IMR-90 (cell line): Measurements from ENCODE around the gene CMA1. TPM values are rescaled to one million over a fixed set of nuclear protein-coding genes. Genes with fewer than 3 reads are reported as not detected.

Source experiments
- ATAC-seq: fragments of 200-7000 bp; cut with Tn5 transposase; 2 replicates; pipeline ENCODE4 v1.9.1; 2020; ENCODE audit warnings: low read depth, mild to moderate bottlenecking, moderate library complexity
- BruUV-seq: library from RNA; stranded (reverse); fragments of 400-500 nt; replicated peaks from 2 replicates; lab custom pipeline; 2021; lab: Mats Ljungman, UMichigan
- CTCF ChIA-PET: fragments of 300-600 bp; formaldehyde crosslinking; extraction: SDS; loops from one replicate; lab custom pipeline; 2021; ENCODE audit warnings: antibody characterized with exemption; lab: Yijun Ruan, JAX
- POLR2A ChIA-PET: fragments of 300-600 bp; sonication (Branson Sonifier 250); formaldehyde crosslinking; loops from one replicate; lab custom pipeline; 2022; ENCODE audit warnings: antibody characterized with exemption; ENCODE audit not compliant: unreplicated experiment; lab: Charles Lee
- DNase-seq: peaks from one replicate; pipeline ENCODE4 v3.0.0; 2013
- H2AFZ ChIP-seq: replicated peaks from 2 replicates; pipeline ENCODE3; 2013; ENCODE audit warnings: low read length, mild to moderate bottlenecking; ENCODE audit not compliant: poor library complexity
- H2AK5ac ChIP-seq: 2 replicates; pipeline ENCODE4 v1.6.1; 2013; ENCODE audit warnings: low read depth, low read length, inconsistent platforms
- H2AK9ac ChIP-seq: replicated peaks from 2 replicates; pipeline ENCODE3; 2013; ENCODE audit warnings: mild to moderate bottlenecking, low read depth, low read length, moderate library complexity; ENCODE audit not compliant: poor library complexity
- H2BK120ac ChIP-seq: 2 replicates; pipeline ENCODE4 v1.6.1; 2013; ENCODE audit warnings: low read depth, low read length, inconsistent platforms
- H2BK15ac ChIP-seq: 3 replicates; pipeline ENCODE4 v1.6.1; 2013; ENCODE audit warnings: low read depth, low read length, inconsistent platforms
- H2BK20ac ChIP-seq: 2 replicates; pipeline ENCODE4 v1.6.1; 2013; ENCODE audit warnings: low read depth, mild to moderate bottlenecking, inconsistent platforms, low read length, moderate library complexity
- H2BK5ac ChIP-seq: 2 replicates; pipeline ENCODE4 v1.6.1; 2013; ENCODE audit warnings: mild to moderate bottlenecking, low read depth, low read length, inconsistent platforms; ENCODE audit not compliant: poor library complexity, severe bottlenecking
- H3K14ac ChIP-seq: replicated peaks from 2 replicates; pipeline ENCODE4 v1.6.1; 2013; ENCODE audit warnings: low read depth, low read length, inconsistent platforms
- H3K18ac ChIP-seq: 2 replicates; pipeline ENCODE4 v1.6.1; 2013; ENCODE audit warnings: low read depth, low read length, control low read depth
- H3K23ac ChIP-seq: 2 replicates; pipeline ENCODE4 v1.6.1; 2013; ENCODE audit warnings: low read depth, low read length, inconsistent platforms
- H3K27ac ChIP-seq: 2 replicates; pipeline ENCODE4 v1.5.1; 2013; ENCODE audit warnings: mild to moderate bottlenecking, control low read depth, low read length; ENCODE audit not compliant: insufficient read depth
- H3K27me3 ChIP-seq: 2 replicates; pipeline ENCODE4 v1.6.1; 2013; ENCODE audit warnings: low read length; ENCODE audit not compliant: control insufficient read depth, insufficient read depth
- H3K36me3 ChIP-seq: 2 replicates; pipeline ENCODE4 v1.6.1; 2013; ENCODE audit warnings: low read length, mixed read lengths; ENCODE audit not compliant: control insufficient read depth, insufficient read depth
- H3K4ac ChIP-seq: 2 replicates; pipeline ENCODE4 v1.6.1; 2013; ENCODE audit warnings: low read depth, low read length, inconsistent platforms
- H3K4me1 ChIP-seq: 2 replicates; pipeline ENCODE4 v1.6.1; 2013; ENCODE audit warnings: low read length, mixed read lengths; ENCODE audit not compliant: control insufficient read depth, insufficient read depth
- H3K4me2 ChIP-seq: 2 replicates; pipeline ENCODE4 v1.6.1; 2013; ENCODE audit warnings: low read depth, mild to moderate bottlenecking, control low read depth, low read length, moderate library complexity
- H3K4me3 ChIP-seq: 2 replicates; pipeline ENCODE4 v1.5.1; 2013; ENCODE audit warnings: low read depth, mild to moderate bottlenecking, control low read depth, low read length, moderate library complexity; ENCODE audit not compliant: insufficient read depth
- H3K56ac ChIP-seq: 2 replicates; pipeline ENCODE4 v1.6.1; 2013; ENCODE audit warnings: low read length, inconsistent platforms; ENCODE audit not compliant: insufficient read depth; ENCODE audit errors: extremely low read depth
- H3K79me1 ChIP-seq, 2 experiments: 2 replicates each; pipeline ENCODE4 v1.6.1; 2013; ENCODE audit warnings: low read length in 2 of 2, inconsistent platforms in 1 of 2, low read depth in 1 of 2
- H3K9ac ChIP-seq: 2 replicates; pipeline ENCODE4 v1.6.1; 2013; ENCODE audit warnings: low read depth, low read length, control low read depth
- H3K9me1 ChIP-seq: 2 replicates; pipeline ENCODE4 v1.6.1; 2013; ENCODE audit warnings: low read length, inconsistent platforms; ENCODE audit not compliant: insufficient read depth
- H3K9me3 ChIP-seq: 2 replicates; pipeline ENCODE4 v1.6.1; 2013; ENCODE audit warnings: low read length; ENCODE audit not compliant: control insufficient read depth, insufficient read depth
- H4K20me1 ChIP-seq: 2 replicates; pipeline ENCODE4 v1.6.1; 2013; ENCODE audit warnings: low read length, inconsistent platforms; ENCODE audit not compliant: insufficient read depth
- H4K5ac ChIP-seq: 2 replicates; pipeline ENCODE4 v1.6.1; 2013; ENCODE audit warnings: mild to moderate bottlenecking, low read depth, low read length, control low read depth
- H4K8ac ChIP-seq, 2 experiments: 2 replicates each; pipeline ENCODE4 v1.6.1; 2013; ENCODE audit warnings: low read depth in 2 of 2, low read length in 2 of 2, control low read depth in 1 of 2, inconsistent platforms in 1 of 2
- H4K91ac ChIP-seq: 2 replicates; pipeline ENCODE4 v1.6.1; 2013; ENCODE audit warnings: low read depth, low read length, inconsistent platforms; ENCODE audit not compliant: insufficient read depth
- BHLHE40 ChIP-seq: fragments of 150-350 bp; IDR thresholded peaks from 2 replicates; pipeline ENCODE4 v1.6.1; 2016; ENCODE audit warnings: mild to moderate bottlenecking, low read depth, low read length
- CEBPB ChIP-seq: IDR thresholded peaks from 2 replicates; pipeline ENCODE4 v1.6.1; 2012; ENCODE audit warnings: low read depth, low read length, improper control_type of control experiment
- CHD1 ChIP-seq: IDR thresholded peaks from 2 replicates; pipeline ENCODE4 v1.6.1; 2012; ENCODE audit warnings: low read depth, low read length, improper control_type of control experiment
- FOS ChIP-seq: fragments of 150-350 bp; IDR thresholded peaks from 2 replicates; pipeline ENCODE4 v1.6.1; 2016; ENCODE audit warnings: low read depth, low read length
- MAZ ChIP-seq: IDR thresholded peaks from 2 replicates; pipeline ENCODE4 v1.6.1; 2012; ENCODE audit warnings: low read depth, mild to moderate bottlenecking, low read length, improper control_type of control experiment, moderate library complexity, borderline replicate concordance
- MXI1 ChIP-seq: IDR thresholded peaks from 2 replicates; pipeline ENCODE4 v1.6.1; 2012; ENCODE audit warnings: low read depth, mild to moderate bottlenecking, low read length, moderate library complexity, borderline replicate concordance
- NFE2L2 ChIP-seq: fragments of 150-350 bp; IDR thresholded peaks from 2 replicates; pipeline ENCODE4 v1.6.1; 2016; ENCODE audit warnings: low read depth, mild to moderate bottlenecking, low read length
- POLR2A ChIP-seq: IDR thresholded peaks from 2 replicates; pipeline ENCODE4 v1.6.1; 2012; ENCODE audit warnings: mild to moderate bottlenecking, low read depth, low read length
- RCOR1 ChIP-seq: IDR thresholded peaks from 2 replicates; pipeline ENCODE4 v1.6.1; 2012; ENCODE audit warnings: mild to moderate bottlenecking, low read length, improper control_type of control experiment; ENCODE audit not compliant: insufficient replicate concordance
- RFX5 ChIP-seq: IDR thresholded peaks from 2 replicates; pipeline ENCODE4 v1.8.0; 2012; ENCODE audit warnings: low read depth, mild to moderate bottlenecking, low read length, moderate library complexity
- SMC3 ChIP-seq: fragments of 150-350 bp; IDR thresholded peaks from 2 replicates; pipeline ENCODE4 v1.6.1; 2016; ENCODE audit warnings: low read depth, mild to moderate bottlenecking, antibody characterized with exemption, low read length, moderate library complexity
- WGBS, 2 experiments: methylation state at CpG; one replicate each; pipeline versions ENCODE4 v1.1.5 to v1.1.7; 2013; ENCODE audit warnings: missing lambda C conversion rate in 2 of 2; ENCODE audit not compliant: insufficient read length in 1 of 2; ENCODE audit errors: extremely low coverage in 2 of 2; 5-methylcytosine and 5-hydroxymethylcytosine counted together
- dilution Hi-C: fragments of 300-500 bp; cut with HindIII; formaldehyde crosslinking; loops from one replicate; pipeline ENCODE4 v1.14.3; 2018; ENCODE audit warnings: low sequenced_read_pairs; ENCODE audit not compliant: unreplicated experiment
- in situ Hi-C: fragments of 300-500 bp; cut with MboI; formaldehyde crosslinking; loops from 3 replicates; pipeline ENCODE4 v1.14.3; 2019; ENCODE audit warnings: low sequenced_read_pairs, inconsistent platforms, mixed read lengths
- intact Hi-C: fragments of 100-400 bp; cut with micrococcal nuclease; formaldehyde crosslinking; loops from 2 replicates; pipeline ENCODE4 v1.10.0; 2022
- polyA plus RNA-seq, 3 experiments: library from polyadenylated mRNA; depleted of rRNA; stranded (reverse); fragments of >200 nt; gene quantifications; 2 replicates each; pipeline ENCODE4 v1.2.3, GENCODE V29; 2012; ENCODE audit warnings: low replicate concordance in 1 of 3
- total RNA-seq: library from RNA; depleted of rRNA; stranded (reverse); fragments of >200 nt; gene quantifications from 2 replicates; pipeline ENCODE4 v1.2.3, GENCODE V29; 2012
- TF ChIP-seq, protein P1 (sequence below): conservative IDR thresholded peaks from 2 replicates; pipeline ENCODE4 v1.5.1; 2012; ENCODE audit warnings: mild to moderate bottlenecking, low read depth, low read length, improper control_type of control experiment
- TF ChIP-seq, protein P2 (sequence below): fragments of 150-350 bp; IDR thresholded peaks from 2 replicates; pipeline ENCODE4 v1.6.1; 2017; ENCODE audit warnings: mild to moderate bottlenecking, antibody characterized with exemption, low read length, low read depth
- TF ChIP-seq, protein P3 (sequence below): fragments of 150-350 bp; IDR thresholded peaks from 2 replicates; pipeline ENCODE4 v1.6.1; 2016; ENCODE audit warnings: low read depth, mild to moderate bottlenecking, low read length, moderate library complexity, borderline replicate concordance

CMA1 gene
- total and polyA plus RNA-seq, 2 of the 4 experiments (the other 2 are of a cell fraction), result not detected

DNA sequence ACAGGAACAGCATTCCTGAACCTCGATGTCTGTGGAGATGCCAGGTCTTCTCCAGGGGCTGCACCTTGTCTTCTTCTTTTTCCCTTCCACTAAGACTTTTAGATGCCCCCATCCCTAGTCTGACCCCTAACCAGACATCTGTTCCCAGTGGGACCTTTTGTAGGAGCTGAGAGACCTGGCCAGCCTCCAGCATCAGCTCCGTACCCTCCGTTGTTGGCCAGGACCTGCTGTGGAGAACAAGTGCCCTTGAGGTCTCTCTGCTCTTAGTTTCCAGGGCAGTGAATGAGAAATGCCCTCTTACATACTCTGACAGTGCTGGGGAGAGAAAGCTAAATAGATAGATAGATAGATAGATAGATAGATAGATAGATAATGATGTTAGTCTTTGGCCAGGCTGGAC is 48.7 kb downstream of the CMA1 start:
- BruUV-seq, result no TSS peak
- Histone ChIP-seq H2BK5ac (no peak overlapping the region), H4K8ac (no peak overlapping the region), H3K4ac (no peak overlapping the region), H3K27ac (no peak overlapping the region), H3K56ac (no peak overlapping the region), H3K4me2 (no peak overlapping the region), H3K79me1 (no peaks in the 10 kb centered on the region), H3K4me3 (no peak overlapping the region), H3K23ac (no peak overlapping the region), H2AK5ac (no peak overlapping the region), H4K20me1 (no peaks in the 10 kb centered on the region), H3K36me3 (no peaks in the 10 kb centered on the region), H4K91ac (no peak overlapping the region), H3K27me3 (no peaks in the 10 kb centered on the region), H3K14ac (no peak overlapping the region), H2AK9ac (no peak overlapping the region), H2BK15ac (no peak overlapping the region), H2BK20ac (no peak overlapping the region), H3K9me3 (0 out of 2 replicates have a peak, but pooled peaks cover 2% of the 10 kb centered on the region), H2BK120ac (no peak overlapping the region), H4K5ac (no peak overlapping the region), H3K9me1 (no peaks in the 10 kb centered on the region), H3K9ac (no peak overlapping the region), H2AFZ (no peak overlapping the region), H3K4me1 (no peaks in the 10 kb centered on the region), H3K18ac (no peak overlapping the region)
- no peak for TF ChIP-seq RFX5
- no peak for TF ChIP-seq BHLHE40
- no peak for TF ChIP-seq NFE2L2
- TF ChIP-seq, protein P1, sequence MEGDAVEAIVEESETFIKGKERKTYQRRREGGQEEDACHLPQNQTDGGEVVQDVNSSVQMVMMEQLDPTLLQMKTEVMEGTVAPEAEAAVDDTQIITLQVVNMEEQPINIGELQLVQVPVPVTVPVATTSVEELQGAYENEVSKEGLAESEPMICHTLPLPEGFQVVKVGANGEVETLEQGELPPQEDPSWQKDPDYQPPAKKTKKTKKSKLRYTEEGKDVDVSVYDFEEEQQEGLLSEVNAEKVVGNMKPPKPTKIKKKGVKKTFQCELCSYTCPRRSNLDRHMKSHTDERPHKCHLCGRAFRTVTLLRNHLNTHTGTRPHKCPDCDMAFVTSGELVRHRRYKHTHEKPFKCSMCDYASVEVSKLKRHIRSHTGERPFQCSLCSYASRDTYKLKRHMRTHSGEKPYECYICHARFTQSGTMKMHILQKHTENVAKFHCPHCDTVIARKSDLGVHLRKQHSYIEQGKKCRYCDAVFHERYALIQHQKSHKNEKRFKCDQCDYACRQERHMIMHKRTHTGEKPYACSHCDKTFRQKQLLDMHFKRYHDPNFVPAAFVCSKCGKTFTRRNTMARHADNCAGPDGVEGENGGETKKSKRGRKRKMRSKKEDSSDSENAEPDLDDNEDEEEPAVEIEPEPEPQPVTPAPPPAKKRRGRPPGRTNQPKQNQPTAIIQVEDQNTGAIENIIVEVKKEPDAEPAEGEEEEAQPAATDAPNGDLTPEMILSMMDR, result no peak
- TF ChIP-seq, protein P2, sequence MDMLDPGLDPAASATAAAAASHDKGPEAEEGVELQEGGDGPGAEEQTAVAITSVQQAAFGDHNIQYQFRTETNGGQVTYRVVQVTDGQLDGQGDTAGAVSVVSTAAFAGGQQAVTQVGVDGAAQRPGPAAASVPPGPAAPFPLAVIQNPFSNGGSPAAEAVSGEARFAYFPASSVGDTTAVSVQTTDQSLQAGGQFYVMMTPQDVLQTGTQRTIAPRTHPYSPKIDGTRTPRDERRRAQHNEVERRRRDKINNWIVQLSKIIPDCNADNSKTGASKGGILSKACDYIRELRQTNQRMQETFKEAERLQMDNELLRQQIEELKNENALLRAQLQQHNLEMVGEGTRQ, result no peak
- no peak for TF ChIP-seq CHD1
- TF ChIP-seq POLR2A, result no peak
- TF ChIP-seq SMC3, result no peak
- TF ChIP-seq RCOR1, result no peak
- no peak for TF ChIP-seq MXI1
- TF ChIP-seq, protein P3, sequence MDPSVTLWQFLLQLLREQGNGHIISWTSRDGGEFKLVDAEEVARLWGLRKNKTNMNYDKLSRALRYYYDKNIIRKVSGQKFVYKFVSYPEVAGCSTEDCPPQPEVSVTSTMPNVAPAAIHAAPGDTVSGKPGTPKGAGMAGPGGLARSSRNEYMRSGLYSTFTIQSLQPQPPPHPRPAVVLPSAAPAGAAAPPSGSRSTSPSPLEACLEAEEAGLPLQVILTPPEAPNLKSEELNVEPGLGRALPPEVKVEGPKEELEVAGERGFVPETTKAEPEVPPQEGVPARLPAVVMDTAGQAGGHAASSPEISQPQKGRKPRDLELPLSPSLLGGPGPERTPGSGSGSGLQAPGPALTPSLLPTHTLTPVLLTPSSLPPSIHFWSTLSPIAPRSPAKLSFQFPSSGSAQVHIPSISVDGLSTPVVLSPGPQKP, result no peak
- no peak for TF ChIP-seq CEBPB
- no peak for TF ChIP-seq FOS
- no peak for TF ChIP-seq MAZ
- no peak for DNase-seq
- intact Hi-C loops (no loop called here), dilution Hi-C loops (no loop called here), in situ Hi-C loops (no loop called here)
- ATAC-seq, result no peak
- CTCF ChIA-PET, result no interaction called here
- WGBS, 2 experiments, result 60% methylated on average over 2 of the region's 3 CpGs; no CpG with 5 or more reads in 1 of the 2 experiments
- POLR2A ChIA-PET, result no interaction called here
